CD1c-positive myeloid dendritic cell (primary cell): ENCODE results near the gene CEP57L1.
"Not testable (repeated sequence)": the region's sequence is repeated elsewhere in the genome, so short reads cannot be mapped to it uniquely, and the experiment has no call there.

ENCODE experiments used
- DNase-seq: peaks from one replicate; pipeline ENCODE4 v3.0.0-alpha.2; 2016; ENCODE audit errors: extremely low spot score

Gene CEP57L1

DNA sequence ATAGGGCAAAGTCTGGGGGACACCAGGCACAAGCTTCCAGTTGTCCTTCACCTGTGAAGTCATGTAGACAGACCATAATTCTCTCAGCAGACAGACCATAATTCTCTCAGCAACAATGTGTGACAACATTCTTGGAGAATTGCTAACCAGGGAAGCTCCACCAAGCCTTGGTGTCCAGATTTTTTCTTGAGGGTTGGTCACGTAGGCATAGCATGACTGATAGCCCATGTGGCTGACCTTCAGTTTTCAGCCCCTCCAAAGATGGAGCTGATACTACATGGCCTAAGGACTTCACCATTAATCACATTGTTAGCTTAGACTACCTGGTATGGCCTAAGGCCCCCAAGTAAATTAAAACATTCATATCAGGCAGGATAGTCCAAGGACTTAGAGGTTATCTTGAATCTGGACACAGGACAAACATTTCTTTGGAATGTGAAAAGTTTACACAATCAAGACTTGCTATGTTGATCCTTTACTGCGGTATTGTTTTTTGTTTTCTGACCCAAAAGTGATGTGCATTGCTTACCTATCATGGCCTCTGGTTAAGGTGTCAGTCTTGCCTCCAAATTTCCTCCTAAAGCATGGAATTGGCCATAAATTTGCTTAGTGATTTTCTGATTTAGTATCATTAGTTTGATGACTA is 76.9 kb downstream of the CEP57L1 start:
- DNase-seq = no peak

DNA sequence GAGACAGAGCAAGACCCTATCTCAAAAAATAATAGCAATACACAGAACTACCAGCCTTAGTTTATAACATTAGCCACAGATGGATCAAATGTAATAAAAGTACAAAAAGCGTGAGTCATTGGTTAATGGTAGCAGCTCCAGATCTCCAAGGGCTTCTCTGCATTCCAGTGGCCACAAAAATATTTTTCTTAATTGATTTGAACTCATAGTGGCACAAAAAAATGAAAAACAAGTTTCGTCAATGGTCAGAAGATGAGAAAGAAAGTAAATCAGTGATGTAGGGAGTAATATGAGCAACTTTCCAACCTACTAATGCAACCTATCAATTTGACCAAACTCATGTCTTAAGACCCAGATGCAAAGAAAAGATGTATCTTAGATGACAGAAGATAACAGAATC is 79.6 kb downstream of the CEP57L1 start:
- no peak for DNase-seq

DNA sequence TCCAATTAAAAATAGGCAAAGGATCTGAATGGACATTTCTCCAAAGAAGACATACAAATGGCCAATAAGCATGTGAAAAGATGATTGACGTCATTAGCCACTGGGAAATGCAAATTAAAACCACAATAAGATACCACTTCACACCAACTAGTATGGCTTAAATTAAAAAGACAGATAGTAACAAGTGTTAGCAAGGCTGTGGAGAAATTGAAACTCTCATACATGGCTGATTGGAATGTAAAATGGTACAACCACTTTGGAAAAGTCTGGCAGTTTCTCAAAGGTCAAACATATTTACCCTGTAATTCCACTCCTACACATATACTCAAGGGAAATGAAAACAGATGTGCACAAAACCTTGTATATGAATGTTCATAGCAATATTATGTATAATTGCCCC is 83.6 kb downstream of the CEP57L1 start:
- DNase-seq = no peak

DNA sequence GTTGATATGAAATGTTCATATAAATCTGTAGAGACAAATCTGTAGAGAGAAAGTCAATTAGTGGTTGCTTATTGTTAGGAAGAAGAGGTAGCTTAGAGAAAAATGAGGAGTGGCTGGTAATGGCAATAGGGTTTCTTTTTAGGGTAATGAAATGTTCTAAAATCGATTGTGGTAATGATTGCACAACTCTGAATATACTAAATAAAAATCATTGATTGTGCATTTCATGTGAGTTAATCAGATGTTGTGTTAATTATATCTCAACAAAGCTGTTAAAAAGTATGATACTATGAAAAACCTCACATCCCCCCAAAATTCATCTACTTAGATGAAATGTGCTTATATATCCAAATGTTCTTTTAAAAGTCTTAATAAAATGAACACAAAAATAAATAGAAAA is 84.2 kb downstream of the CEP57L1 start:
- DNase-seq = no peak

DNA sequence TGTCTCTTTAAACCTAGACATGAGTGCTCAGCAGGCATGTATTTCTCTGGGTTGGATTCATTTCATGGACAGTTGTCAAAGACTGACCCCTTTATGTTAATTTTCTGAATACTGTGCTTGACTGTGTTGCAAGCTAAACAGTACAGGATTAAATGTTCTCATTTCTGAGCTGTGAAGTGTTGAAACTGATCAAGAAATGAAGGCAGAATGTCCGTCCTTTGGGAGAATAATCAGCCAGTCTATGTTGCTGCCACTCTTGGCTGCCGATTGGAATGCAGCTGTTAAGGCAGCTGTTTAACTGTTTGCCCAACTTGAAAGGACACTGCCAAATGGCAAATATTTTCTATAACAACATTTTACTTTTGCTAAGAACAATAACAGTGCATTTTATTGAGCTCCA is 87.3 kb downstream of the CEP57L1 start:
- no peak for DNase-seq

DNA sequence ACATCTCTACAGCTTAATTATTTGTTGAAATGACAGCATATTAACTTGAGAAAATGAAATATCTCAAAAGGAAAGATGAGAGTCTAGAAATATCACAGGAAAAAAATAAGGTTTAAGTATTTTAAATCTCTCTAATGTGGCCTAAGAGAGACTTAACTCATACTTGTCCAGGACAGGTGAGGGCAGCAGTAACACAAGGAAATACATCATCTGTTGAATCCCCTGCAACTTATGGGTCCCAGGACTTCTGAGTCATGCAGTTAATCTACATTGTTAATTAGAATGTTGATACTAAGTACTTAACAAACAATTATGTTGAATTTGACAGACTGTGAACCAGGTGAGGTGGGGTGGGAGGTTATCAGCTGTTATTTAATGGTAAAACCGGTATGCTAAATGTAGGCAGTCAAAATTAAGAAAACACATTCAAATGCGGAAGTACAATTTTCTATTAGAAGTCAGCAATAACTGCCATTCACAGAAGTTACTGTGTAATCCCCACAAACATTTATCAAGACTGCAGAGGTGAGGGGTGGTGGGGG is 87.9 kb downstream of the CEP57L1 start:
- peak; percentile 20 for DNase-seq

DNA sequence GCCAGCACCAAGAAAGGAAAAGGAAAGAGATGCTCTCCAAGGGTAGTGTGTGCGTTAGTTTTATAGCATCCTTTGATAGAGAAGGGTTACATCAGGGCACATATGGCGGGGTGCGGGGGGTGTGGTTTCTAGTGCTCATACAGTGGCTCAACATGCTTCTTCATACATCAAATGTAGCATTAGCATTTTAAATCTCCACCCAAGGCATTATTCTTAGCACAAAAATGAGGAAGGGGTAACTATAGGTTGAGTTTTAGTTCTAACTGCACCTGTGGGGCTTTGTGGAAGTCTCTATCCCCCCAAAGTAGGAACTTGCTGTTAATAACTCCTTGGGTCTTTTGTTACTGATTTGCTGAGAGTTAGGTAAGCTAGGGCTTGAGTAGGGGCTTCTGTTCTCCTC is 89.3 kb downstream of the CEP57L1 start:
- no peak for DNase-seq

DNA sequence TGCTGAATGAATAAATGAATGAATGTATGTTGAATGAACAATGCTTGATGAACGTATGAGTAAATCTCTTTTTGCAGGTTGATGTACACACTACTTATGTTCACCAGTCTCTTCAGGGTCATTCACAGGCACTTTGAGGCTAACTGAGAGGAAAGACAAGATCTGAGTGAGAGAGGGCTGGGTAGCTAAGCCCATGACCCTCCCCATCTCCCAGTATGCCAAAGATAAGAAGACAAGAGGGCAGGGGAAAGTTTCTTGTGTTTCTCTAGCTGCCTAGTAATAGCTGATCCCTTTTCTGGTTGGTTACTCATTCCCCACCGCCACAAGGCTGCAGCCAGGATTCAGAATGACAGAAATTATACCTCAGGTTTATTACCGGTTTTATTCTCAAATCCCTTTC is 90.7 kb downstream of the CEP57L1 start:
- DNase-seq = no peak

DNA sequence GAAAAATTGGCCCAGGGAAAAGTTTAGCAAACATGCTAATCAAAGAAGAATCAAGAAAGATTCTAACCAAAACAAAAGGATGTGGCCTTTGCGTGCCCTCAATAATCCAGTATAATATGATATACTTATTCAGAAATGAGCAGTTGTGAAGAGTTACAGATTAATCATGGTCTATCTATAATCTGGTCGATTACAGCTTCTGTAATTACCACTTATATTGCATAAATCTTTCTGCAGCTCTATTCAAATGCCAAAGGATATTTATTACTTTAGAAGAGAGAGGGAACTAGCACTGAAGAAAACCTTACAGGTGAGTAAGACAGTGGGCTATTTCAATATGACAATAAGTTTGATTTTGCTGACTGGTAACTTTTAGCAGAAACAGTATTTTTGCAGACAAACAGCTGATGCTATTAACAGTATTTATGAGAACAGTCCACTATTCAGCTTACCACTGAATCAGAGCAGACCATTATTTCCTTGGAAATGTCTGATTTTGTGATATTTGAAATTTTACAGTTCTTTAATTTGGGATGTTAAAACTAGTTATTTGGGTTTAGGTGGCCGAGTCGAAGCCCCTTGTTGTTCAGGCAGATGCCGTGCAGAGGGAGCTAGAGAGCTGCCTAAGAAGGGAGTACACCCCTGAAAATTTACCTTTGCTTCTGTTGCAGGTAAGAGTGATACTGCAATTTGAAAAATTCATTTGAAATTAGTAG is 92.2 kb downstream of the CEP57L1 start:
- DNase-seq = peak; percentile 62

DNA sequence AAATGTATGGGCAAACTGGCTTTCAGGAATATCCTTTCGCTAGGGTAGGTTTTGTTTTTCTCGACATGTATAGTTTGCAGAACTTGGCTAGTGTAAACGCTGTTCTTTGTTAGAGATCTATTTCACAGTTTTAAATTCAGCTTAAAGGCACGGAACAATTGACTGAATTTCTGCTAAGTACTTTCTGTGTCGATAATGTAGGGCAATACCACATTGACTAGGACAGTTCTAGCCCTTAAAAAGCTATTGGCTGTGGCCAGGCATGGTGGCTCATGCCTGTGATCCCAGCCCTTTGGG is 92.8 kb downstream of the CEP57L1 start:
- no peak for DNase-seq

DNA sequence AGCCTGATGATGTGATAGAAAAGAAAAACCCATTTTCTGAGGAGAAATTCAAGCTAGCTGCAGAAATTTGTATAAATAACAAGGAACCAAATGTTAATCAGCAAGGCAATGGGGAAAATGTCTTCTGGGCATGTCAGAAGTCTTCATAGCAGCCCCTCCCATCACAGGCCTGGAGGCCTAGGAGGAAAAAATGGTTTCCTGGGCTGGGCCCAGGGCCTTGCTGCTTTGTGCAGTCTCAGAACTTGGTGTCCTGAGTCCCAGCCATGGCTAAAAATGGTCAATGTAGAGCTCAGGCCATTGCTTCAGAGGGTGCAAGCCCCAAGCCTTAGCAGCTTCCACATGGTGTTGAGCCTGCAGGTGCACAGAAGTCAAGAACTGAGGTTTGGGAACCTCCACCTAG is 96.1 kb downstream of the CEP57L1 start:
- DNase-seq = not testable (repeated sequence)

DNA sequence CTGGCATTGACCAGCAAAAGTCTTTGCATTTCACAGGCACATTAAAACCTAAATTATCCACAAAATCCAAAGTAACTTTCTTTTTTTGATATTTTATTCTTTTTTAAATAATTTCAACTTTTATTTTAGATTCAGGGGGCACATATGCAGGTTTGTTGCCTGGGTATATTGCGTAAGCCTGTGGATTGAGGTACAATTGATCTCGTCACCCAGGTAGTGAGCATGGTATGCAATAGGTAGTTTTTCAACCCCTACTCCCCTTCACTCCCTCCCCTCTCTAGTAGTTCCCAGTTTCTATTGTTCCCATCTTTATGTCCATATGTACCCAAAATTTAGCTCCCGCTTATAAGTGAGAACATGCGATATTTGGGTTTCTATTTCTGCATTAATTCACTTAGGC is 97.6 kb downstream of the CEP57L1 start:
- no peak for DNase-seq

DNA sequence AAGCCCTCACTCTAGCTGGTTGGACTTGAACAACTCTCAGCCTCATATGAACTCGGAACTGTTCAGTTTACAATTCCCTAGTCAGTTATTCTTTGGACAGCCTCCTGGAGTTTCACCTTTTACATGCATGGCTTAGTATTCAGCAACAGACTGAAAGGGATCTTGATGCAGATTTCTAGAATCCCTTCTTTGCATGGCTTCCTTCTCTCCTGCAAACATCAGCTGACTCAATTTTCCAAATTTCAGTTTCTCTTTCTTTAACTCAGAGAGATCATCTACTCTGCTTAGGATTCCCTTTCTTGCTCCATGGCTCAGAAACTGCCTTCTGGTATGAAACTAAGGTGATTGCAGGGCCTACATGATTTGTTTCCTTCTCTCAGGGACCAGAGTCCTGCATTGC is 99.6 kb downstream of the CEP57L1 start:
- DNase-seq = no peak

DNA sequence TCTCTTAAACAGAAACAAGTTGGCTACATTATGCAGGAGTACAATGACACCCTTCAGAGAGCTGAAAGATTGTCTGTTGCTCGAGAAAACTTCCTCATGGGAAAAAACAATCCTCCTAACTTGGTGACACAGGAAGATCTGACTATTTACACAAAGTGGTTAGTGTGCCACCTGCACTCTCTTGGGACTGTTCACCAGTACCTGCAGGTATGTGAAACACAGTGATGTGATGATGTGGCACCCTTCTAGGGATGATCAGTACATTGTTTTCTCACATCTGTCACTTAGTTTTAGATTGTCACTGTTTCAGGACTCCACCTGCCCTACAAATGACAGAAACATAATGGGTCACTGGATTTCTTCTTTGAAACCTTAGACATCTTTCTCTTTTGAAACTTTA is 101.8 kb downstream of the CEP57L1 start:
- DNase-seq = no peak

DNA sequence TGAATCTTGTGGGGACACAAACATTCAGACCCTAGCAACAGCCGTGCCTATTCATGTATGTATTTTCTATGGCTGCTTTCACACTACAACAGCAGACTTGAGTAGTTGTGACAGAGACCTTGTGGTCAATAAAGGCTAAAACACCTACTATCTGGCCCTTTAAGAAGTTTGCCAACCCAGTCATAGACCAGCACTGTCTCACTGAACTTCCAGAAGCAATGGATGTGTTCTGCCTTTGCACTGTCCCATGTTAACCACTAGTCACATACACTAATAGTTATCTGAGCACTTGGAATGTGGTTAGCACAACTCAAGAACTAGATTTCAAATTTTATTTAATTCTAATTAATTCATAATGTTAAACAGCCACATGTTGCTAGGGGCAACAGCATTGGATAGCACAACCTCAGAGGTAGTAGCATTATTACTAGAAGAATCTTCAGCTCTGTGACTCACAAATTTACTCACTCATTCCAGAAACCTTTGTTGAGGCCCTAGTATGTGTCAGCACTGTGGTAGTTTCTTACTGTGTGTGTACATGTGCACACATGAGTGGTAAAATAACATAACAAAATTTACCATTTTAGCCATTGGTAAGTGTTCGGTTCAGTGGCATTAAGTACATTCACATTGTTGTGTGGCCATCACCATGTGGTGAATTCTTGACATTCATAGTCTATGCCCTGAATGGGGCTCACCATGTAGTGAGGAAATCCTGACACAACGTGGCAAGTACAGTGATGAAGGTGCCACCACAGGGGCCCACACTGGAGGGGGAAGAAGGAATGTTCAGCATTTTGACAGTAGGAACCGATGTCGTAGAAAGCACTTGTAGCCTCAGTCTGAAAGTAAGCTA is 107.3 kb downstream of the CEP57L1 start:
- DNase-seq = no peak

DNA sequence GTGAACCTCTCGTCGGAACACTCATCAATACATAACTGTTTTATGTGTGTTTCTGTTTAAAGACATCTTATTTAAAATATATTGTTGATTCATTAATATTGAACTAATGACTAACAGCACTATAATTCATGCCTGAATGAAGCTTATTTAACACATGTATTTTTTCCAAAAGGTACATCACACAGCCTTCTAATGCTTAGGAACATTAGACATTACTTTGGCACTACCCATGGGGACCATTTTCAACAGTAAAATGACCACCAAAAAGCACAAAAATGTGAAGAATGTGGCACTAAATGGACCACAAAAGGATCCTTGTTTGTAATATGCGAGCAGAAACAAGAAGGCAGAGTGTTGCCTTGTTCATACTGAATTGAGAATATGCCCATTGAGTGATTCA is 109.2 kb downstream of the CEP57L1 start:
- no peak for DNase-seq

DNA sequence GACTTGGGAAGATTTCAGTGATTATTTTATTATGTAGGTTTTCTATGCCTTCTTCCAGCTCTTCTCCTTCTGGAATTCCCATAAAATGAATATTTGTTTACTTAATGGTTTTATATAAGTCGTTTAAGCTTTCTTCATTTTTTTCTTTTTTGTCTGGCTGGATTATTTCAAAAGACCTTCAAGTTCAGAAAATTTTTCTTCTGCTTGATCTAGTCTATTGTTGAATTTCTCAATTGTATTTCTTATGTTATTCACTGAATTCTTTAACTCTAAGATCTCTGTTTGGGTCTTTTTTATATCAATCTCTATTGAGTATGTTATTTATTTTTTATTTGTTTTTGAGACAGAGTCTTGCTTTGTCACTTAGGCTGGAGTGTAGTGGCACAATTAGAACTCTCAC is 117.4 kb downstream of the CEP57L1 start:
- DNase-seq = no peak
